GOT3 (cell line): ENCODE results near the gene ETV4.
A peak's percentile ranks its signal among the peaks of the same experiment; 100 is the strongest.

Source experiments
- DNase-seq: peaks from one replicate; lab custom pipeline; 2025; ENCODE audit warnings: mixed read lengths; lab: John Stamatoyannopoulos, UW

ETV4 gene

DNA sequence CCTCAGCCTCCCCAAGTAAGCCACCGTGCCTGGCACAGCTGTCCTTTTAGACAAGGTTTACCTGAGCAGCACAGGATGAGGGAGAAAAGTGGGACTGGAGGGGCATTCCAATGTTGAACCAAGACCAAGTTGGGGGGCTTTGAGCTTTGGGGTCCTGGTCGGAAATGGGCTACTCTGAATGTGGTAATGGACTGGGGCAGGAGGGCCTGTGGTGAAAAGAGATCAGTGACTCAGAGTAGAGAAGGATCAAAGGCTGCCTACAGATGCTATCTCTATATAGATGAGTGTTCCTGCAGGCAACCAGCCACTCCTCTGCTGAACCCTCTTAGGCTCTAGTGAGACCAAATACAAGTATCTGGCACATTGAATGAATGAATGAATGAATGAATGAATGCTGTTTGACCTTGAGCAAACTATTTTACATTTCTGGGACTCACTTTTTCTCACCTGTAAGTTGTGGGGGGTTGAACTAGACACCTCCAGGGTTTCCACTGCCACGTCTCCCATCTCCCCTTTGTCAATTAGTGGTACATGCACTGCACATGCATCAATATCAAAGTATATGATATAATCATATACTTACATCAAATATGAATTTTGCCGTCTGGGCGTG lies 26.3 kb upstream of the ETV4 start:
- DNase-seq = no peak

DNA sequence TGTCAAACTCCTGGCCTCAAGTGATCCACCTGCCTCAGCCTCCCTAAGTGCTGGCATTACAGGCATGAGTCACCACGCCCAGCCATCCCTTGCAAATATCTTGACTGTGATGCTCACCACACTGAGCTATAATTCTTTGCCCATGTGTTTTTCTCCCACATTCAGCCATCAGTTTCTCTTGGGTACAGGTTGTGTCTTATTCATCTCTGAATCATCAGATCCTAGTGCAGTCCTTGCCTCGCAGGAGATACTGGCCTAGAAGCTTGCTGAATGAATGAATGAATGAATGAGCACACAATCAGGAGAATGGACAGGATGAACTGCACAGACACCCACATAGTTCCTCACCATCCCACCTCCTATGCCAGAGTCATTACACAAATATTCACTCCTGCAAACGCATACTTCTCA lies 24.4 kb upstream of the ETV4 start:
- no peak for DNase-seq

DNA sequence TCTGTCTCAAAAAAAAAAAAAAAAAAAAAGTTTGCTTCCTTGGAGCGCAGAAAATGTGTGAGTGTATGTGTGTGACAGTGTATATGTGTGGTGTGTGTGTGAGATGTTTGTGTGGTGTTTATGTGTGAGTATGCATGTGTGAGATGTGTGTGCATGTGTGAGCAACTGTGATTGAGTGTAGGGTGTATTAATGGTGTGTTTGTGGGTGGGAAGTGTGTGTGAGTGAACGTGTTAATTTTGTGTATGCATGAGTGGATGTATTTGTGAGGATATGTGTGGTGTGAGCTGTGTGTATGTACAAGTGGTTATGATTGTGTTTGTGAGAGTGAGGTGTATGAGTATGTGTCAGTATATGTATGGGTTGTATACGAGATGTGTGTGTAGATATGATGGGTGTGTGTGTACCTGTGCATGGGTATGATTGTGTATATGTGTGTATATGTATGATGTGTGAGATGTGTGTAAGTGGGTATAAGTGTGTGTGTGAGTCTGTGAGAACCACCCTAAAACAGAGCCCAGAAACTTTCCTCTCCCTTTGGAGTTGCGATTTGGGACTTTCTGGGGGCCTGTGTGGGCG lies 22.5 kb upstream of the ETV4 start:
- DNase-seq = no peak

DNA sequence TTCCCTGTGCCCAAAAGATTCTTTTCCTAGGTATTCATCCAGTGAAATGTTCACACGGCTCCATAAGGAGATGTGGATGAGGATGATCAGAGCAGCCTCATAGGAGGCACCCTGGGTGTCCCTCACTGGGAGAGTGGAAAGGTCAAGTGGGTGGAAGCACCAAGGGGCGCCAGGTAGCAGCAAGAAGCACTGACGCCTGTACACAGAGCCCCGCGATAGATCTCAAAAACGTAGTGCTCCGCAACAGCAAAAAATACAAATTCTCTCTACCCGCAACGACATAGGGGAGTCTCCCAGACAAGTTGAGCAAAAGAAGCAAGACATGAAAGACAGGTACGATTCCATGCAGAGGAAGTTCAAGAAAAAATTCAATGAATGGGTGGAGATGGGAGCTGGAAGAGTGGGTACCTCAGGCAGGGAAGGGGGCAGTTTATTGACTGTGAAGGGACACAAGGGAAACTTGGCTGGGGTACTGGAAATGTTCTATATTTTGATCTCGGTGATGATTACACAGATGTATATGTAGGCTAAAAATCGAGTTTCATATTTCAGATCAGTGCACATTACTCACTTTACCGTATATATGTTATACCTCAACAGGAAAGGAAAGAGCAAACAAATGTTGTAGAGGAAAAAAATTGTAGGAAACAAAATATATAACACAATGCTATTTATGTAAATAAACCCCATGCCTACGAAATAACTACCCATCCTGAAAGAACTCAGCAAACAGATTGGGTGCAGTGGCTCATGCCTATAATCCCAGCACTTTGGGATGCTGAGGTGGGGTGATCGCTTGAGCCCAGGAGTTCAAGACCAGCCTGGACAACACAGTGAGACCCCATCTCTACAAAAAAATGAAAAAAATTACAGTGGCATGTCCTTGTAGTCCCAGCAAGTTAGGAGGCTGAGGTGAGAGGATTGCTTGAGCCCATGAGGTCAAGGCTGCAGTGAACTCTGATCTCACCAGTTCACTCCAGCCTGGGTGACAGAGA lies 17.8 kb upstream of the ETV4 start:
- no peak for DNase-seq

DNA sequence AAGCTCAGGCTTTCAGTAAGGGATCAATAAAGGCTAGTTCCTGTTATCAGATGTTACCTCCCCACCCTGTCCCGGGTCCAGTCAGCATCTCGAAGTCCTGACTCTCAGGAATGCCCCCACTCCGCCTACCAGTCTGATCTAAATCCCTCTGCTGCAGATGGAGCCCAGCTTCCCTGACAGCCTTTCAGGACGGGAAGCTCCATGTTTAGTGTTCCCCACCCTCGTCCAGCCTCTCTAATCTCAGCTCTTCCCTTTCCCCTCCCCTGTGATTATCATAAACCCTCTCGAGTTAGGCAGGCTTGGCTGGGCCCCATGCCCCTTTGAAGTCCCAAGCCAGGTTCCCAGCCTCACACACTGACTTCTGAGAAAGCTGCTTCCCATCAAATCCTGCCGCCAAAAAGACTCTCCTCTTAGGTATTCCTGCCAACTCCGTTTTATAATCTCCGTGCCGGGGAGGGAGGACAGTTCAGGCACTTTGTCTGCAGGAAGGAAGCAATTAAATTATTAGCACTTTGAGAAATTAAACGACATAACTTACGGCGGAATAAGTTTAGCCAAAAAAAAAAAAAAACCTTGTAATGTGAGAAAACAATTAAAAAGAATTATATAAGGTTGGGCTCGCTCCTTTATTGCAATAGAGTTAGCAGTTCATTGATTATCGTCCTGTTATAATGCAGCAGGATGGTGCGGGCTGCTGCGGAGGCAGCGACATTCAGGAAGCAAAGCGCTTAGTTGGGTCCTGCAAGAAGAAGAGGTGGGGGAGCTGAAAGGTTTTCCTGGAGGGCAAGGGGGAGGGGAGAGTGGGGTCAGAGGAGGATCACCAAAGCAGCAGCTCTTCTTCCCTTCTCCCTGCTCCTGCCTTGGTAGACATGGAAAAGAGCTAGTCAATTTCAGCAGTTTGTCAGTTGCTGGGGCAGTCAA lies 16.8 kb upstream of the ETV4 start:
- no peak for DNase-seq

DNA sequence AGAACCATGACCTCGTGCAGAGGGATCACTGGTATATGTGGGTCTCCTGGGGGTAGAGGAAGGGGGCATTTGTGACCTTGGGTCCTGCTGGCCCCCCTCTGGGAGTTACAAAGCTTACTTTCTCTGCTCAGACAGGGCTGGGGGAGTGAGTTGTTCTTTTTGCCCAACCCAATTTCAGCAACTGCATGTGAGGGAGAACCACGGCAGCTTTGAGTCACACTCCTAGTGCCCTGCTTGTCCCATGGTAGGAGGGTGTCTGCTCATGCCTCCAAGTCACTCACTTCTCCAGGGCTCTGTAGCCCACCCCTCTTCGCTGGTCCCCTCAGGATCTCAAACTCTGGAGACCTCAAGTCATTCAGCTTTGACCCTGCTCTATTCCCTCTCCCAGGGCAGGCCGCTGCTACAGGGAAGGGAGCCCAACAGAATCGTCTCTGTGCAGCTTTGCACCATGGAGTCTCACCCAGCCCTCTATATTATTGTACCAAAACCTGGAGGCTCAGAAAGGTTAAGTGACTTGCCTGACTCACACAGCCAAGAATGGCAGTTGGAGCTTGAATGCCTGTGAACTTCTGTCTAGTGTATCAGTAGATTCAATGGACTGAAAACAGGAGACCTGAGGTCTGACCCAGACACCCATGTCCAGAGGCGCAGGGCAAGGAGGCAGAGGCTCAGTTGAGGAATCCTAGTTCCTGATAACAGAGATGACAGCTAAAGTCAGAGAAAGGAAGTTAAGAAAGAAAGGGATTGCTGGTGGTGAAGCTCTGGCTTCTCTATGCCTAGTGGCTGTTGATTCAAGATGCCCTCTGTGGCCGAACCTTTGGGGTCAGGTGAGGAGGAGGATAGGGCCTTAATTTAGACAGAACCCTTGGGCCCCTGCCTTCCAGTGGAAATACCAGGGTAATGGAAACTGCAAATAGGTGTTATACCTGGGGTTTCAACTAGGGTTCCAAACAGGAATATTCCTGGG lies 14.6 kb upstream of the ETV4 start:
- no peak for DNase-seq

DNA sequence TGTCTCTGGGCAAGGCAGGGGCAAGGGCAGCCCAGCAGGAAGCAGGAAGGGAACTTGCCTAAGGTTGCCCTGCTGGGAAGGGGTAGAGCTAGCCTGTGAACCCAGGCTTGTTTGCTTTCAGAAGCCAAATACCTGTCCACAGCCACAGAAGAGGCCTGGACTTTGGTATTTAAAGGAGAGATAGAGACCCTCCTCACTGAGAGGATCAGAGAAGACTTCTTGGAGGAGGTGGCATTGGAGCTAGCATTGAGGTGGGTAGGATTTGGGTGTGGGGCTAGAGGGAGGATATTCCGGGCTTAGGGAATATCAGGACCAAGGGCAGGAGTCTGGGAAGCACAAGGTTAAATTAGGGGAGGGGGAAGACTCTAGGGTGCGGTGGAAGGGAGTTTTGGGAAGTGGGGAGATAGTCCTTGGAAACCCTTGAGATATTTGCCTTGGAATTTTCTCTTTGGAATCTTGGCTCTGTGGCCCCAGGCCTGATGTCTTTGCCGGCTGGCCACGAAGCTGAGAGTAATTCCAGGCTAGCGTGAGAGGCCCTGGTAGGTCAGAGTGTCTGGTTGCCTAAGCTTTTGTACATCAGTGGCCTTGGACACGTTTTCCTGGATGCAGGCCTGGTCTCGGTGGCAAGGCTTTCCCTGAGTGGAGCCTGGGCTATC lies 13.1 kb upstream of the ETV4 start:
- DNase-seq = no peak

DNA sequence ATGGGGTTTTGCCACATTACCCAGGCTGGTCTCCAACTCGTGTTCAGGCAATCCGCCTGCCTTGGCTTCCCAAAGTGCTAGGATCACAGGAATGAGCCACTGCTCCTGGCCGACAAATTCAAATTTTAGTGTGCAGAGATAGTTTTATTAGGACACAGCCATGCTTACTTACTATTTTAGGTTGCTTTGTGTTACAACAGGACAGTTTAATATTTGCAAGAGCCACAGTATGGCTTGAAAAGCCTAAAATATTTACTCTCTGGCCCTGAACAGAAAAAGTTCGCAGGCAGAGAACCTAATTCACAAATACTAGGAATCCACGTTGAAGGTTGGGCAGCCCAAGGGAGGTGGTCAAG lies 12.6 kb upstream of the ETV4 start:
- no peak for DNase-seq

DNA sequence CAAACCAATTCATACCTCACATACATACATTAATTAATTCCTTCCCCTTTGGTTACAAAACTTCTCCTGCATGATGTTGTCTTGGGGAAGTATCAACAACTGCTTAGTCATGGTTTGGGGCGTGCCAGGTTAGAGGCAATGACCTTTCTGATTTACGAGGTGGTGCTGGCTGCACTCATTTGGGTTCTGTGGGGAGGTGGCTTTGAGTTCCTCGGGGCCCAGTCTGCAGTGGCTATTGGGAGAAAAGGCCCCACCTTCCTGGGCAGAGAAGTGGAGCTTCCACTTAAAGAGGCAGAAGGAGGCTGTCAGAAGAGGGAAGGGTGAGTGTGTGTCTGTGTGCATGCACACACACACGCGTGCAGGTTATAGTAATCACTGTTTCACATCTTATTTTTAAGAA lies 10.2 kb upstream of the ETV4 start:
- DNase-seq = peak; percentile 17

DNA sequence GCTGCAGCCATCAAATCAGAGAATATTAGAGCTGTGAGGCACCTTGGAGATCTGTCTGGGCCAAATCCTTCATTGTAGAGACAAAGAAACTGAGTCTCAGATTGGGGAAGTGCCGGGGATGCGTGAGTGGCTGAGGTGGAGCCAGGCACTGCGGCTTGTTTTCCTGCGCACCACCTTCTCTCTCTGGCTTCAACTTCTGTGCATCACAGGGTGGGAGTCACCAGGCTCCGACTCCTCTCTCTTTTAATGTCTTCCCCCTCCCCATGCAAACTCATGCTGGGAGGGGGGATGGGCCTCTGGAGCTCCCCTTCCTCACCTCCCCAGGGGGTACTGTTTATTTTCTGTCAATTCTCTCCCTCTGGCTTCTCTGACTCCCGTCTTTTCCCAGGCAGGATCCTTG lies 8.7 kb upstream of the ETV4 start:
- DNase-seq = no peak

DNA sequence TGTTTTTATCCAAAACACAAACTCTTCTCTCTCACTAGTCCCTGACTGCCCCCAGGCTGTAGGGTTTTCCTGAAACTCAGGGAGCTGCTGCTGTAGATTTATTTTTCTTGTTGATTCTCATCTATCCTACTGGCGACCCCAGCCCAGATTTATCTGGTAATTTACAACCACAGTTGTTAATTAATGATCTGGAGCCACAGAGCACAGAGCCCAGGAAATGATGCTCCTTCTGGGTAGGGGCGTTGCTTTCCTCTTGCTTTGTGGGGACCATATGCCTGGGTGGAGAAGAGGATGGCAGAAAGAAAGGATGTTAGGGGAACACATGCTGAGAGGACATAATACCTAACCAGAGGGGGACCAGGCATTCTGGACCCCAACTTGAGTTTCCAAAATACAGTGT lies 7.4 kb upstream of the ETV4 start:
- no peak for DNase-seq

DNA sequence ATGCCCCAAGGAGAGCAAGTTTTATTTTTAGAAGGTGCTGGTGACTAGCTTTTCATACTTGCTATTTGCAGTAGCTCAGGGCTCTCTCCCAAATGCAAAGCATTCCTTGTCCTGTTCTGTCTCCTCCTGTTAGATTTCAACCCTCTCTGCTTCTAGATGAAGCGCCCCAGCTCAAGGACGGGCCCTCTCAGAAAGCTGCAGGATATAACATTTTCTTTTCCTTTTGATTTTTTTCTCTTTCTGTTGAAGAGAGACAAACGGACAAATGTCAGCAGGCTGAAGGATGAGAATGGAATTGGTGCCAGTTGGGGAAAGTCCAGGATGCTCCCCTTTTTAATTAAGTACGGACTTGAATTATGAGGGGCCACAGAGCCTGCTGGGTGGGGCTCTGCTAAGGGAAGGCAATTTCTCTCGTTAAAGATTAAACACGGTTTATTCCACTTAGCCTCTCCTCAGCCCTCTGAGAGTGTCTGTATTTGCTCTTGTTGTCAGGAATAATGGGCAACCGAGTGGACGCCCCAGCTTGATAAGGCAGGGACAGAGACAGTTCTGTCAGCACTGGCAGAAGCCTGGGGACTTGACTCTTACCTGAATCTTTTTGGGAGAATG lies 6.2 kb upstream of the ETV4 start:
- DNase-seq = no peak

DNA sequence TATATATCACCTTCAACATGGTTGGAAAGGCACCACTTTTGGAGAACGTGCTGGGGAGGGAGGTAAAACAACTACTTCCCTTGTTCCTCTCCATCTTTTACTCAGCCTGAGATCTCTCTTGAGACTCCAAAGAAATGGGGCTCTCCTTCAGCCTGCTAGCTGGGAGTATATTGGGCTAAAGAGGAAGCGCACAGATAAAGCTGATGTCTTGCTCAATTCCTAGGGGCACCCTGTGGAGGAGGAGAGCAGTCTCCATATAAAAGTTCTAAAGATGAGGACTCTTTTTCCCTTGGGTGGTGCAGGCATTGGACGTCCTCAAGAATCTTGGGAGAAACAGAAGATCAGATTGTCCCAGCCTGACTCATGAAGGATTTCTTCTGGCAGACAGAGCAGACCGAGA lies 4.6 kb upstream of the ETV4 start:
- no peak for DNase-seq

DNA sequence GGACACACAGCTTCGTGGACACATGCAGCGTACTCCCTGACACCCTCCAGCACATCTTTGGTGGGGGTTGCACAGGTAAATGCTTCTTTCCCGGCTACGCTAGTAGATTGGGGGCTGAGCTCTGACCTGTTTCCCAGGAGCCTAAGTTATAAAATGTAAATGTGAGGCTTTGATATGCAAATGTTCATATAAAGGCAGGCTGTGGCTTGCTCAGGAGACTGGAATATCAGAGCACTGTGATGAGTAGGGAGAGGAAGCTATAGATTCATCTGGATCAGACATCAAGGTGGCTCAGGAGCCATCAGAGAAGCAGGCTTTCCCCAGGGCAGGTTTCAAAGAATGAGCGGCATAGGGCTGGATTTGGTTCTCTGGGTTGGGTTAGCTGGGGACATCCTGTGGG lies 3.4 kb upstream of the ETV4 start:
- DNase-seq = no peak

DNA sequence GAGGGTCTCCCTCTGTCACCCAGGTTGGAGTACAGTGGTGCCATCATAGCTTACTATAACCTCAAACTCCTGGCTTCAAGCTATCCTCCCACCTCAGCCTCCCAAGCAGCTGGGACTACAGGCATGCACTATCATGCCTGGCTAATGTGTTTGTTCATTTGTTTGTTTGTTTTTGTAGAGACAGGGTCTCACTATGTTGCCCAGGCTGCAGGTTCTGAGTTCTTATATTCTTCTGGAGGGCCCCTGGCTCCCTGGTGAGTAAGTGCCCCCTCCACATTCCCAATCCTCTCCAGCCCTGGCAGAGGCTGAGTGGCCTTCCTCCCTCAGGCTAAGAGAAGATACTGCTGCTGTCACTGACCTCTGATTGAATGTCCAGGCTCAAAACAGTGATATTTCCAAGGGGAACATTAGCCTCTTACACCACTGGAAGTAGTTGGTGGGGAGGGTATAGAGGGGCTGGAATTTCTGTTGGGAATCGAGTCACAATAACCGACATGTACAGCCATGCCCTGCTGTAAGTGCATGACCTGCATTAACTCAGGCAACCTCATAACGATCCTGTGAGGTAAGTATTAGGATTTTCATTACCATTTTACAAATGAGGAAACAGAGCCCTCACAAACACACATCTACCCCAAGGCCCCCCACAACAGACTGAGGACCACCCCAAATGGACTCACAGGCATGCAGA lies 2.7 kb upstream of the ETV4 start:
- DNase-seq = no peak

DNA sequence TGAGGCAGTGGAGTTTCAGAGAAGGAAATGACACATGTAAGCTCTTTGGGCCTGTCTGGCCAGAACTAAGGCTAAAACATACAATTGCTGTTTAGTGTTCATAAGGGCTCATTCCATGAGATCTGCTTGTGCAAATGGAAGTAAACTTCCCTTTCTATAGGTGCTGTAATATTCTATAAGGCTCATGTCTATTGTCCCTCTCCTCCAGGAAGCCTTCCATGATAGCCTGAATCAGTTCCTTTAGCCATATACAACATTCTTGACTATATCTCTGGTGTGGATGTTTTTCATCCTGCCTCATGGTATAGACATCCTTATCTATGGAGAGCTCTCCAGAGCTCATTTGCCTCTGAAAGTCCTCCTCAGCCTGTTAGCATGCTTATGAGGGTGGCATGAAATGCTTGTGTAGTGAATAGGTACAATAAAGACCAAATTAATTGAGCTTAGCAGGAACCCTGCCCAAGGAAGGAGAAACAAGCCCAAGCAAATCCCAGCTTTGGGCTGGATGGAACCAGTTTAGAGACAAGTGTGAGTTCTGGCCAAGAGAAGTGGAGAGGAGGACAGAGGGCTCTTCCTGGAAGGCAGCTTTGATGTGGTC lies 1.6 kb upstream of the ETV4 start:
- no peak for DNase-seq

DNA sequence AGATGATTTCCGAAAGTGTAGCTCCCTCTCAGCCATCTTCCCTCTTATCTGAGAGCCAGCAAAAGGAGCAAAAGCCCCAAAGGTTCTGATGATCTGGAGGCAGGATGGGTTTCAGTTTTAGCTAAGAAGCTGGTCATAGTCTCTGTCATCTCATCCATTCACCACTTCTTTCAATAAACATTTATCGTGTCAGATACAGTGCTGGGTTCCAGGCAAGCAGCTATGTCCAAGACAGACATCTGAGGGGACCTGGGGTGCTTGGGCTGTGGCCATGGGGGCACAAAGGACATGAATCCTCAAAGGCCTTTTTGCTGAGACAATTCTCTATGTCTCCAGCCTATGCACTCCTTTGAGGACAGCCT lies 1.0 kb upstream of the ETV4 start:
- DNase-seq = no peak

DNA sequence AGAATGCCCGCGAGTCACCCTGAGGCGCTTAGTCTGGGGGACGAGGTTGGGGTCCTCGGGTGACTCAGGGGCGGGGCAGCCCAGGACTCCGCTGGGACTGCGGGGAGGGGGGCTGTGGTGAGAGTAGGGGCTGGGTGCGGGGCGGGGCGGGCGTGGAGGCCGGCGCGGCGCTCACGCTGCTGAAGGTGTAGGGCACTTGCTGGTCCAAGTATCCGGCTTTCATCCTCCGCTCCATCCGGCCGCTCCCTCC lies 832 bp downstream of the ETV4 start:
- DNase-seq = no peak
